Kidney (tissue), 14 donors: Measurements from ENCODE around the gene CISD3. TPM values are rescaled to one million over a fixed set of nuclear protein-coding genes. Genes with fewer than 3 reads are reported as not detected.

ENCODE experiments used
- DNase-seq, 5 donors: peaks; one replicate each; pipeline ENCODE4 v3.0.0-alpha.2; 2013 to 2020
- FAIRE-seq: peaks from 2 replicates; lab custom pipeline; 2012; peaks lifted over from hg19 to GRCh38; lab: Jason Lieb, UNC
- H3K27ac ChIP-seq, 2 donors: one replicate each; pipeline ENCODE4 v1.7.0; 2013; ENCODE audit warnings: low read depth in 2 of 2, low read length in 2 of 2, inconsistent platforms in 1 of 2
- H3K27me3 ChIP-seq: one replicate; pipeline ENCODE4 v1.7.1; 2013; ENCODE audit warnings: low read length, inconsistent platforms; ENCODE audit not compliant: control insufficient read depth, insufficient read depth
- H3K36me3 ChIP-seq, 3 donors: one replicate each; pipeline versions ENCODE4 v1.7.0 to v1.7.1; 2013; ENCODE audit warnings: low read length in 3 of 3, control low read depth in 1 of 3, inconsistent platforms in 1 of 3; ENCODE audit not compliant: insufficient read depth in 3 of 3, control insufficient read depth in 2 of 3
- H3K4me1 ChIP-seq, 3 donors: one replicate each; pipeline versions ENCODE4 v1.7.0 to v1.7.1; 2013; ENCODE audit warnings: low read length in 3 of 3, inconsistent platforms in 1 of 3, low read depth in 1 of 3; ENCODE audit not compliant: control insufficient read depth in 2 of 3, insufficient read depth in 2 of 3
- H3K4me3 ChIP-seq, 3 donors: one replicate each; pipeline versions ENCODE4 v1.7.0 to v1.8.1; 2013; ENCODE audit warnings: low read length in 3 of 3, control low read depth in 1 of 3, inconsistent platforms in 1 of 3
- H3K9ac ChIP-seq, 3 donors: one replicate each; pipeline versions ENCODE4 v1.7.0 to v1.7.1; 2013; ENCODE audit warnings: low read length in 3 of 3, control low read depth in 1 of 3, inconsistent platforms in 1 of 3
- H3K9me3 ChIP-seq, 3 donors: one replicate each; pipeline versions ENCODE4 v1.7.0 to v1.7.1; 2013; ENCODE audit warnings: low read length in 3 of 3, control low read depth in 1 of 3, inconsistent platforms in 1 of 3; ENCODE audit not compliant: control insufficient read depth in 2 of 3, insufficient read depth in 1 of 3
- CTCF ChIP-seq: IDR thresholded peaks from 3 replicates; pipeline ENCODE4 v1.5.1; 2012; ENCODE audit warnings: mild to moderate bottlenecking, moderate library complexity, borderline replicate concordance; ENCODE audit not compliant: insufficient read depth; ENCODE audit errors: extremely low read depth
- intact Hi-C: fragments of 100-400 bp; cut with DNase I; formaldehyde crosslinking; loops from one replicate; pipeline ENCODE4 v1.11.1; 2022
- polyA plus RNA-seq: library from polyadenylated mRNA; stranded (reverse); fragments of 350-450 nt; fragmentation: Illumina TruSeq; extraction: RNeasy Lipid Tissue Mini Kit (QIAGEN cat#74804); gene quantifications from one replicate; pipeline ENCODE4 v1.2.3, GENCODE V29; 2014; ENCODE audit warnings: low read depth, low replicate concordance; ENCODE audit not compliant: insufficient read depth
- total RNA-seq: library from RNA; stranded (reverse); fragmentation: NEBNext Ultra II Directional; extraction: Animal tissue kit (Norgen Biotek cat#: 25700); gene quantifications from one replicate; pipeline ENCODE4 v1.2.1, GENCODE V29; 2021
- donor health status: control.
- donor health status: control.
- donor health status: control.
- donor health status: control.
- donor health status: control.
- donor health status: DM: yes; HTN: yes; CAD: no.
- donor health status: Normal renal cell carcinoma (clear cell type).

CISD3 gene
- total and polyA plus RNA-seq, 2 donors from 2014 or later, result 37.7 to 152 TPM

- peak; percentile 90 to 96 (median 91) for DNase-seq
- Histone ChIP-seq H3K36me3 (no peaks in the 10 kb centered on the region), H3K4me3 (peak overlapping the region; percentile 78 to 92 (median 88)), H3K4me1 (peaks cover 3 to 27% (median 16%) of the 10 kb centered on the region in 3 donors), H3K27me3 (no peaks in the 10 kb centered on the region), H3K9me3 (no peaks in the 10 kb centered on the region), H3K9ac (peak overlapping the region; percentile 61 to 97 (median 87)), H3K27ac (peak overlapping the region; percentile 96 to 97)
- no peak for FAIRE-seq
- intact Hi-C loops, result no loop called here
- TF ChIP-seq CTCF, result no peak
Observed at GRCh38 chr17:38702166-38702915, 27.8 kb upstream of the CISD3 start.

- Histone ChIP-seq H3K36me3 (peaks cover 0 to 4% (median 0%) of the 10 kb centered on the region in 3 donors), H3K27me3 (no peaks in the 10 kb centered on the region), H3K4me3 (peak overlapping the region; percentile 78 to 92 (median 88)), H3K9ac (peak overlapping the region; percentile 61 to 97 (median 87)), H3K4me1 (peaks cover 3 to 30% (median 16%) of the 10 kb centered on the region in 3 donors), H3K9me3 (no peaks in the 10 kb centered on the region), H3K27ac (peak overlapping the region; percentile 96 to 97)
- DNase-seq (peak in 3 of 5 donors; percentile 37 to 81 (median 69)), FAIRE-seq (no peak)
- intact Hi-C loops, result no loop called here
- TF ChIP-seq CTCF, result no peak
Observed at GRCh38 chr17:38702916-38703741, 27.0 kb upstream of the CISD3 start.

- peak overlapping the region; percentile 80 to 92 (median 88) for H3K4me3 ChIP-seq
- H3K9ac ChIP-seq, result peak overlapping the region; percentile 55 to 97 (median 88)
- H3K27ac ChIP-seq, result peak overlapping the region; percentile 96 to 97
- peaks cover 0 to 6% (median 0%) of the 10 kb centered on the region in 3 donors for H3K36me3 ChIP-seq
- no peaks in the 10 kb centered on the region for H3K27me3 ChIP-seq
- no peak for TF ChIP-seq CTCF
- peak; percentile 96 to 97 (median 96) for DNase-seq
- intact Hi-C loops, result no loop called here
- H3K4me1 ChIP-seq, result peaks cover 3 to 28% (median 15%) of the 10 kb centered on the region in 3 donors
- H3K9me3 ChIP-seq, result no peaks in the 10 kb centered on the region
- FAIRE-seq, result no peak
Observed at GRCh38 chr17:38703742-38704605, 26.2 kb upstream of the CISD3 start.
